ENCODE results near the gene MXD4.

The MXD4 gene

GRCh38 chr4:2266181-2266580 lies 4.3 kb upstream of the MXD4 start:
- no peak for TF ChIP-seq FOXP2 (optimal IDR thresholded peaks at IDR 0.05; ENCODE audit: borderline replicate concordance, extremely low read depth, extremely low read length, insufficient read depth)

GRCh38 chr4:2265113-2266110 lies 3.5 kb upstream of the MXD4 start:
- TF ChIP-seq SIN3A (IDR thresholded peaks at IDR 0.05; ENCODE audit: borderline replicate concordance, insufficient read depth, low read length): no peak
- TF ChIP-seq POLR2AphosphoS5 (IDR thresholded peaks at IDR 0.05; ENCODE audit: low read depth, low read length): no peak
- no peak for TF ChIP-seq FOXP2 (optimal IDR thresholded peaks at IDR 0.05; ENCODE audit: borderline replicate concordance, extremely low read depth, extremely low read length, insufficient read depth)
- no peak for TF ChIP-seq TAF1 (IDR thresholded peaks at IDR 0.05; ENCODE audit: borderline replicate concordance, insufficient read depth, low read length)
- TF ChIP-seq REST (IDR thresholded peaks at IDR 0.05; ENCODE audit: insufficient read depth in 1 of 2, low read depth in 2 of 2, low read length in 2 of 2): no peak

GRCh38 chr4:2264481-2265041 lies 2.7 kb upstream of the MXD4 start:
- TF ChIP-seq POLR2AphosphoS5 (IDR thresholded peaks at IDR 0.05; ENCODE audit: low read depth, low read length) (no peak), TAF1 (IDR thresholded peaks at IDR 0.05; ENCODE audit: borderline replicate concordance, insufficient read depth, low read length) (no peak), REST (IDR thresholded peaks at IDR 0.05; ENCODE audit: insufficient read depth in 1 of 2, low read depth in 2 of 2, low read length in 2 of 2) (no peak), SIN3A (IDR thresholded peaks at IDR 0.05; ENCODE audit: borderline replicate concordance, insufficient read depth, low read length) (no peak), FOXP2 (optimal IDR thresholded peaks at IDR 0.05; ENCODE audit: borderline replicate concordance, extremely low read depth, extremely low read length, insufficient read depth) (no peak)

- TF ChIP-seq SIN3A (IDR thresholded peaks at IDR 0.05; ENCODE audit: borderline replicate concordance, insufficient read depth, low read length) (no peak), POLR2AphosphoS5 (IDR thresholded peaks at IDR 0.05; ENCODE audit: low read depth, low read length) (no peak)
Observed at GRCh38 chr4:2263926-2264321, 2.0 kb upstream of the MXD4 start.

GRCh38 chr4:2262944-2263250 lies 988 bp upstream of the MXD4 start:
- TF ChIP-seq POLR2AphosphoS5 (IDR thresholded peaks at IDR 0.05; ENCODE audit: low read depth, low read length) (no peak), SIN3A (IDR thresholded peaks at IDR 0.05; ENCODE audit: borderline replicate concordance, insufficient read depth, low read length) (no peak), REST (IDR thresholded peaks at IDR 0.05; ENCODE audit: insufficient read depth in 1 of 2, low read depth in 2 of 2, low read length in 2 of 2) (no peak), FOXP2 (optimal IDR thresholded peaks at IDR 0.05; ENCODE audit: borderline replicate concordance, extremely low read depth, extremely low read length, insufficient read depth) (no peak), TAF1 (IDR thresholded peaks at IDR 0.05; ENCODE audit: borderline replicate concordance, insufficient read depth, low read length) (no peak)
